UCSD-AML1 (cell line): ENCODE measurements around the gene BICDL1.

ENCODE experiments used
- DNase-seq: peaks from one replicate; lab custom pipeline; 2025; ENCODE audit not compliant: unreplicated experiment; lab: John Stamatoyannopoulos, UW

Gene BICDL1

DNA sequence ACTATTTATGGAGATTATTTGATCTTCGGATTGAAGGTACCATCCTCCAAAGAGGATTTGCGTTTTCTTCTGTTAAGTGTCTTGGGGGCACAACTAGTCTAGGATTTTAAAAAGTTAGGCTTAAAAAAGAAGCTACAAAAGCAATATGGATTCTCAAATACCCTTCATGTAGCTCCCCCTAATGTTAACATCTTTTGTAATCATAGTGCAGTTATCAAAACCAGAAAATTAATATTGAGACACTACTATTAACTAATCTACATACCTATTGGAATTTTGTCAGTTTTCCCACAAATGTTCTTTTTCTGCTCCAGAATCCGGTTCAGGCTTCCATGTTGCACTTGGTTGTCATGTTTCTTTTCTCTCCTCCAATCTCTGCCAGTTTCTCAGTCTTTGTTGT, 62.5 kb downstream of the BICDL1 start:
- no peak for DNase-seq

DNA sequence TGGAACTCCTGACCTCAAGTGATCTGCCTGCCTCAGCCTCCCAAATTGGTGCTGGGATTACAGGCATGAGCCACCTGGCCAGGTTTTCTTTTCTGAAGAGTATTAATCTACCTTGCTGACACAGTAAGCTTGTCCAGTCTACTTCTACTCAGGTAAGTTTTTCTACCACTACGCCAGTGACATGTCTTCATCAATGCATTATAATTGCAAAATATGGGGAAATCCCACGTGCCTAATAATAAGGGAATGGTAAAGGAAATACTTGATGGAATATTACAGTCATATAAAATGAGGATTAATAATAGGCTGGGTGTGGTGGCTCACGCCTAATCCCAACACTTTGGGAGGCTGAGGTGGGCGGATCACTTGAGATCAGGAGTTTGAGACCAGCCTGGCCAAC, 65.3 kb downstream of the BICDL1 start:
- no peak for DNase-seq

DNA sequence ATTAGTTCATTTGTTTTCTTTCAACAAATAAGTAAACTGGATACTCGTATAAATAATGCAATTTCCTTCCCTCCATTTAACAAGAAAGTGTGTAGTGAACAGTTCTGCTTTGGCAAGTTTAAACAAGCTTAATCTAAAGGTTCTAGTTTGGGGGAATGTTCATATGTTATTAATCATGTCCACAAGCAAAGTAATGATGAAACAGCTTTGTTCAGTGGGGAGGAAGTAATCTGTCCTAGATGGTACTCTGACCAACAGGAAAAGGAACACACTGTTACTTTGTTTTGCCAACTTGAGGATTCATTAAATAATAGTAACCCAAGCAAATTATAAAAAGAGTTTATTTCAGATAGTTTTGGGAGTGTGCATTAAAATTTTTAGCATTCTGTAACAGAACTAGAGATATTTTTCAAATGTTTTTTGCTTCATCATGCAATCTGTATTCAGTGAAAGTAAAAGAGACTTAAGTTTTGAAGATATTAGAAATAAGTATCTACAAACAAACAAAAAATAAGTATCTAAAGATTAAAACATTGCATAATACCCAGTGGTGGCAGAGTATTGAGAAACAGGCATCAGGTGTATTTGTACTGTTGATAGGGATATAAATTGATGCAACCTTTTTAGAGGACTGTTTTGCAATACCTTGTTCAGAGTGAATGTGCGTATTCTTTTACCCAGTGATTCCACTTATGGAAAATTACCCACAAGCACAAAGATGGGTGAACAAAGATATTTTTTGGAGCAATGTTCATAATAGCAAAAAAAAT, 66.4 kb downstream of the BICDL1 start:
- no peak for DNase-seq

GRCh38 chr12:120056739-120057138, 67.7 kb downstream of the BICDL1 start:
- no peak for DNase-seq

DNA sequence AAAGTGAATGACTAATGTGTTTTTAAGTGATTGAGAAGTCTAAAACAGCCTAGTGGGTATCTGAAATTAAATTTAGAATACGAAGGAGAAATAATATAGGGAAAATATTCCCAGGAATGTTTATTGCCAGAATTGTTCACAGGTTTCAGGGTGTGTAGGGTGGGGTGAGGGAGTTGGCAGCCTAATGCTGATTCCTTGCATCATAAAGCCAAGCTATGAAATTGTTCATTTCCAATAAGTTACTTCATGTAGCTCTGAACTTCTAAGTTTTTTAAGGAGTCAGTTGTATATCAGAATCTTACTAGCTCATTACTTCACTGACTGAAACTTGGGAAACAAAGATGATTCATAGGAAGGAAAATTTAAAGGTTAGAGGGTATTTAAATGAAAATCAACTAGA, 71.2 kb downstream of the BICDL1 start:
- no peak for DNase-seq

DNA sequence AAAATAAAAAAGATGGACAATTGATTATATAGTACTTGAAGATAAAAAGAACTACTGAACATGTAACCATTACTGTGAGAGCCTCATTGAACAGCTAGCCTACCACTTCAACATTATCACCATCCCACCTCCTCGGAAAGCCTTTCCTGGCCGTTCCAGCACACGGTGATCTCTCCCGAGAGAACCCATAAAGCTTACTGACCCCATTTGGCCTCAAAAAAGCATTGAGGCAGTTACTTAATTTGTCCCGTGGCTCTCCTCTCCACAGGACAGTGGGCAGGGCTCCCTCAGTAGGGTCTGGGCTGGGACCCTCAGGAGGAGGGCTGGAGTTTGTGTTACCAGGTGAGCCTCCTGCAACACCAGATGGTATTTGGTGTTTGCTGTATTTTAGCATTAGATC, 71.7 kb downstream of the BICDL1 start:
- DNase-seq, result no peak

DNA sequence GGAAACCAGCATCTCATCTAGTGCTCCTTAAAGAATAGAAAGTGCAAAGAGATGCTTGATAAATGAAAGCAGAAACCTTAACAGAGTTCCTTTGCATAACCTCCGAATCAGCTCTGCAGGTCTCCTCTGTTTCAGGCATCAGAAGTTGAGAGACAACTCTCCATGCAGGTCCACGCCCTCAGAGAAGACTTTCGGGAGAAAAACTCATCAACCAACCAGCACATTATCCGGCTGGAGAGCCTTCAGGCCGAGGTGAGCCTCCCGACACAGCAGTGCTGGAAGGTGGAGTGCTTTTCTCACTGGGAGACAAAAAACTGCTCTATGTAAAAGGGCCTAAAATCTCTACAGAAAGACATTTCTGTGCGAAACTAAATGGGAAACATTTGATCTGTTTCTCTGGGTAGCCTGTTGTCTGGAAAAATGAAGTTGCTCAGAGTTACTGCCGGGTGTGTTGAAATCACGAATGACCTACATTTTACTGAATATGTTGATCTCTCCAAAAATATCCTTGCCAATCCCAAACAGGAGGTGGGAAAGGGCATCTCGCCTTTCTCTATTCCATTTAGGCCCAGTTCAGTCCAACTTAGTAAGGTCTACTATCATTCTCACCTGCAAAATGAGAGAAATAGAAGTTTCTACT, 72.7 kb downstream of the BICDL1 start:
- DNase-seq, result no peak

GRCh38 chr12:120062976-120063579, 74.0 kb downstream of the BICDL1 start:
- no peak for DNase-seq

- no peak for DNase-seq
Observed at GRCh38 chr12:120064054-120064940, 75.3 kb downstream of the BICDL1 start.

DNA sequence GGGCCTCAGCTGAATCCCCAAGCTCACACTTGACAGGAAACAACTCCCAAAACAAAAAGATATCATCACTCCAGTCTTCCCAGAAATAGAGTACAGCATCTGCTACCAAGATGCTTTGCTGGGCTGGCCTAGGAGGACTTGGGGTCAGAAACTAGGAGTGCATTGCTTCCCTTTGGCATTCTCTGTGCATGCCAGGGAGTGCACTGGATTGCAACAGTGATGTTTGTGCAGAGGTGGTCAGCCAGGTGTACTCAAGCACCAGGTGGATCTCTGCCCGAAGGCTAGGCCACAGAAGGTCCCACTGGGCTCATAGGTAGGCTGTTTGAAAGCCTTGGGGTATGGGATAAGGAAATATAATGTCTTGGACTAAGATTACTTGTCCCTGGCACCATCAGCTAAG, 76.4 kb downstream of the BICDL1 start:
- no peak for DNase-seq

DNA sequence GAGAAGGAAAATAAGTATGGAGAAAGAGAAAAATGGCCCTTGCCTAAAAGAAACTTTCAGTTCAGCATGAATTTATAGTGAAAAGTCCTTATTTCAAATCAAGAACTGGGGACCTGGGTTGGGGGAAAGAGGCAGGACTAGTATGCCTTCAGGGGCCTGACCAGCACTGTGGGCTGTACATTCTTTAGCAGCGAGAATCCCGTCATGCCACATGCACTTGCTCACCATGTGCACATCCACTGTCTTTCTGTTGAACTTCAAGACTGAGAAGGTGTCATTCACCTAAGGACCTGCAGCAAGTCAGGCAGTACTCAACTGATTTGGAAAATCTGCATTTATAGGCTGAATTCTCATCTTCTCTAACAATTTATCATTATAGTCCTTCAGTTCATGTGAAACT, 77.3 kb downstream of the BICDL1 start:
- no peak for DNase-seq

DNA sequence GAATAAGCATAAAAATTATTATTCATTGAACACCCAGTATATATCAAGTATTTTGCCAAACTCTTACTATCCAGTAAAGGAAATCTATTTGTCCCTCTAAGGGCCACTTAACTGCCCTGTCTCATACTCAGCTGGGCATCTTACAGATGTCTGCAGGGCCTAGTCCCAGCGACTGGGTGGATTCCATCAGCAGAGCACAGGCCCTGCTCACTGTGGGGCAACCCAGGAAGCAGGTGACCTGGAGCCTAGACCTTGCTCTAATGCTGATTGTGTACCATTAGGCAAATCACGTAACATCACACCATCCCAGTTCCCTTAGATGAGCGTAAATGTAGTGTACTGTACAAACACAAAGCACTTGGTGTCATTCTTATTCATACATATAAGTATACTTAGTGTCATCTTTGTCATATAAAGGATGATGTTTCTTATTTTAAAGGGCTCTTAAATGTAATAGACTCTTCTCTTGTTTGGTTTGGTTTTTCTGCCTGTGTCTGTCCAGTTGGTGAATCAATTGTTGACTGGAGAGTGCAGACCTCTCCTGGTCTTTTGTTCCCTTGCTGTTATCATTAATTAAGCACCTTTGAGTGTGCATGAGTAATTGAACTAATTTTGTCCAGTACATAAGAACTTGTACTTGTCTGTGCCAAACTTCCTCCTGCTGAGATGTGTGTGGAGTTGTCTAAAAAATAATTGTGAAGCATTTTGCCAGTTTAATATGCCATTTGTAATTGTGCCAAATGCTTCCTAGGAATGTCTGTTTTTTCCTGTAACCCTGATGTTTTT, 78.2 kb downstream of the BICDL1 start:
- no peak for DNase-seq

DNA sequence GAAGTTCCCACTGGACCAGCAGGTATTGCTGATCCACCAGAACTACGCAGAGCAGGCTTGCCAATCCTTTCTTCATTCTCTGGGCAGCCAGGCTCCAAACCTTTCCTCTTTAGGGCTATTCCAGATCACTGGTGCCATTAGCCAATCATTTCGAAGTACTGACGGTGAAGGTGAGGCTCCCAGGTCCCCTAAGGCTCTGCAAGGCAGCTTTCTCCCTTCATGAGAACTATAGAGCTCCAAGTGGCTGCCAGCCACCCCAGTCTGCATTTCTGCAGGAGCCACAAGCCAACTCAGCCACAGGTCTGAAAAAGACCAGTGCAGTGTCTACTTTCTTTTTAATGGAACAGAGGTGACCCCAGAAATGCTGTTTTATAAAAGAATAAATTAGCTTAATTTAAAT, 78.9 kb downstream of the BICDL1 start:
- DNase-seq, result no peak

DNA sequence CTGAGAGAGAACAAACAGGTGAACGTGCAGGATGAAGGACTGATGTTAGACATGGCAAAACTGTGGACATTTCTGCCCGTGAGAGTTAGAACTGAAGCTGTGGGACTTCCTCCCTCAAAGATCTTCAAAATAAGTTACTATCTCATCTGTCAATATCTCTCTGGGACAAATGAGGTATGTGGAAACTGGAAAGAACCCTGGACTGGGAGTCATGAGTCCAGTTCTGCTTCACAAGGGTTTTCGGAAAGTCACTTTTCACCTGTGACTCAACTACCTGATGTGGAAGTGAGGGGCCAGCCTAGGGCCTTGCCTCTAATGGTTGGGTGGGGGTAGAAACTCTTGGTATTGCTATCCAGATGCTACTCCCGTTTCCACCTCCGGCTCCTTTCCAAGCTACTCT, 80.2 kb downstream of the BICDL1 start:
- no peak for DNase-seq

GRCh38 chr12:120071493-120072020, 82.5 kb downstream of the BICDL1 start:
- DNase-seq, result no peak

DNA sequence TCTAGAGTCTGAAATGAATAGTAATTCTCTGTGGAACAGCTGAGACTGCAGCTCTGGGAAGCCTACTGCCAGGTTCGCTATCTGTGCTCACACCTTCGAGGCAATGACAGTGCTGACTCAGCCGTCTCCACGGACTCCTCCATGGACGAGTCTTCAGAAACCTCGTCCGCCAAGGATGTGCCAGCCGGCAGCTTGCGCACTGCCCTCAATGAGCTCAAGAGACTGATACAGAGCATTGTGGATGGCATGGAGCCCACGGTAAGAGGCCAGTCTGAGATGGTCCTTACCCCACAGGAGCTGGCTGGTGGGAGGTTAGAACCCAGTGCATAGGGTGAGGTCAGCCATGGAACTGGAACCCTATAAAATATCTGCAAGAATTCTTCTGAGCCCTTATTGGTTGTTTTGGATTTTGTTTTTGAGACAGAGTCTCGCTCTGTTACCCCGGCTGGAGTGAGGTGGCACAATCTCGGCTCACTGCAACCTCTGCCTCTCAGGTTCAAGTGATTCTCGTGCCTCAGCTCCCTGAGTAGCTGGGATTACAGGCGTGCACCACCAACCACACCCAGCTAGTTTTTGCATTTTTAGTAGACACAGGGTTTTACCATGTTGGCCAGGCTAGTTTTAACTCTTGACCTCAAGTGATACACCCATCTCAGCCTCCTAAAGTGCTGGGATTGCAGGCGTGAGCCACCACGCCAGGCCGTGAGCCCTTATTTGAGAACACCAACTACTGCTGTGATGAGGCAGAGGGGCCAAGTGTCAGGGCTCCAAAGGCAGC, 83.6 kb downstream of the BICDL1 start:
- DNase-seq, result no peak

DNA sequence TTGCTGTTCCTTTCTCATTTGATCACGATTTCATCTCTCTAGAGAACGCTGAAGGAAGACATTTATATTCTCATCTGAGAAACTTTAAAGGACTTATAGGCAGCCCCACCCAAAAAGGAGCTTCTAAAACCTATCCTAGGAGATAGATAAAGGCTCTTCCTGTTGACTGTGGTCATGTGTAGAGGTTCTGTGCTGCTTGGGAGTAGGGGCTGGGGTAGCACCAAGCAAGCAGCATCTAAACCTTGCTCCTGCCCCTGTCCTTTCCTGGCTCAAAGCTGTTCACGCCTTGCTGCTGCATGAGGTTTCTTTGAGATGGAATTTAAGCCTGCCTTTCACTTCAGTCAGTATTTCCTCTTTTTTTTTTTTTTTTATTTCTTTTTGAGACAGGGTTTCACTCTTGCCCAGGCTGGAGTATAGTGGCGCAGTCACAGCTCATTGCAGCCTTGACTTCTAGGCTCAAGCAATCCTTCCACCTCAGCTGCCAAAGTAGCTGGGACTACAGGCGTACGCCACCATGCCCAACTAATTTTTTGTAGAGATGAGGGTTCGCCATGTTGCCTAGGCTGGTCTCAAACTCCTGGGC, 86.1 kb downstream of the BICDL1 start:
- DNase-seq, result no peak

GRCh38 chr12:120076651-120077050, 87.6 kb downstream of the BICDL1 start:
- DNase-seq, result no peak

DNA sequence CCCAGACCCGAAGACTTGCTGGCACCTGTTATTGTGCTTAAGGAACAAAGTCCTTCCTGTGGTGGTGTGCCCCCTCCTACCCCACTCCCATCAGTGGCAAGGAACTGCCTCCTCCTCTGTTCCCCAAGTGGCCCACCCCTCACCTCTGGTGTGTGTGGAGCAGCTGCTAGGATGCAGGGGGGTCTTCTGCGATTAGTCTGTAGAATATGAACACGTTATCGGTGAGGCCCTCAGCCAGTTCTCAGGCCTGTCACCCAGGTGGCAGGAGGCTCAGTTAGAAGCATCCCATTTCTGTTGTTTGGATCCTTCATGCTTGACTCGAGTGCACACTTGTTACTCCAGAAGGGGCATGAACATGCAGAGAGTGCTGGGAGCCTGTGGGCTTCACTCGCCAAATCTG, 88.2 kb downstream of the BICDL1 start:
- DNase-seq, result no peak
